UCSD-AML1 (cell line): ENCODE measurements around the gene FEN1.

Source experiments
- DNase-seq: peaks from one replicate; lab custom pipeline; 2025; ENCODE audit not compliant: unreplicated experiment; lab: John Stamatoyannopoulos, UW

The FEN1 gene

GRCh38 chr11:61775106-61775505, 17.6 kb upstream of the FEN1 start:
- no peak for DNase-seq

DNA sequence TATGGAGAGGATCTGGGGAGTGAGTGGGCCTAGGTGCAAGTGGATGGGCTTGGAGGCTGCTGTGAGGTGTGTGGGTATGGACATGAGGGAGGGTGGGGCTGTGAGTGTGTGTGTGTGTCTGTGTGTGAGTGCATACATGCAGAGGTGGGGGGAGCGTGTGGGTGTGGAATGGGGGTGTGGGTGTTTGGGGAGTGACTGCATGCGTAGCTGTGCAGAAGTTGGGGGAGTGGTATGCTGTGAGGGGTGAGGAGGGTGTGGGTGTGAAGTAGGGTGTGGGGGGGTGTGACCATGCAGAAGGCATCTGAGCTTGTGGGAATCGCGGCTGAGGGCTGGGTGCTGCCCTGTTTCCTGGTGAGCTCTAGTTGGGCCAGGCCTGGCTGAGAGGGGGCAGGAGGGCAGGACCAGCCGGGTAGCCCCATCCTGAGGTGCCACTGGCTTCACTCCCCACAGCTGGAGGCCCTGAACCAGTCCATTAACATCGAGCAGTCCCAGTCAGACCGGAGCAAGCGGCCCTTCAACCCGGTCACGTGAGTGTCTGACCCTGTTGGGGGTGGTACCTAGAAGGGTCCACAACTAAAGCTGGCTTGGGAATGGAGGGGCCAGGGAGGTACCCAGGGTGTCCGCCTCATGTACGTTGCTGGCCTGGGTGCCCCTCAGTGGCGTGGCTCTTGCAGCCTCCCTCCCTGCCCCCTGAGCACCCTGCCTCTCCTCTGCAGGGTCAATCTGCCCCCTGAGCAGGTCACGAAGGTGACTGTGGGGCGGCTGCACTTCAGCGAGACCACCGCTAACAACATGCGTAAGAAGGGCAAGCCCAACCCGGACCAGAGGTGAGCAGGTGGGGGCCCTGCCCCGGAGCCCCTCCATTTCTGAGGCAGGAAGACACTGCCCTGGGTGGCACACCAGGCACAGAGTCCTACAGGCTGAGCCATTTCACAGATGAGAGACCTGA, 16.8 kb upstream of the FEN1 start:
- DNase-seq = peak; percentile 34

GRCh38 chr11:61776561-61777075, 16.1 kb upstream of the FEN1 start:
- DNase-seq = peak; percentile 76

DNA sequence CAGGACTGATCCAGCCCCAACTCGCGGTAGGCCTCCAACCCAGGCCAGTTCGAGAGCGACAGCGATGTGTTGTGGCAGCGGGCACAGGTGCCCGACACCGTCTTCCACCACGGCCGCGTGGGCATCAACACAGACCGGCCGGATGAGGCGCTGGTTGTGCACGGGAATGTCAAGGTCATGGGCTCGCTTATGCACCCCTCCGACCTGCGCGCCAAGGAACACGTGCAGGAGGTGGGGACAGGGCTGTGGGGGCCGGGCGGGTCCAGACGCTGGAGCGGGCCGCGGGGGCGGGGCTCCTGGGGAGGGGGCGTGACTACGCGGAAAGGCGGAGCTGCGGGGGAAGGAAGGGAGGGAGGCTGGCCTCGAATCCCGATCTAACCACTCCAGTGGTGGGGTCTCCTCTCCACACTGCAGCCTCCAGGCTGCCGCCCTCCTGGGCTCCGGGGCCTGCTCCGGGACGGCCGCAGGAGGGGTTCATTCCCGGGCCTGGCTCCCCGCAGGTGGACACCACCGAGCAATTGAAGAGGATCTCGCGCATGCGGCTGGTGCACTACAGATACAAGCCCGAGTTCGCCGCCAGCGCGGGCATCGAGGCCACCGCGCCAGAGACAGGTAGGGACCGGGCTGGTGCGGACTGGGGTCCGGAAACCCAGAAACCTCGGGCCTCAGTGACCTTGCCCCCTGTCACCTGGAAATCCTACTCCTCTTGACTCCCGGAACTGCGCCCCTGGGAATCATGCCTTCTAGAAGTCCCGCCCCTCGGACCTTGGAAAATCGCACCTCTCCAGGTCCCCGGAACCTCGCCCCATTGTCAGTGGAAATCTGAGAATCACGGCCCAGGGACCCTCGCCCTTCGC, 15.2 kb upstream of the FEN1 start:
- DNase-seq = no peak

- no peak for DNase-seq
Observed at GRCh38 chr11:61778357-61778886, 14.3 kb upstream of the FEN1 start.

DNA sequence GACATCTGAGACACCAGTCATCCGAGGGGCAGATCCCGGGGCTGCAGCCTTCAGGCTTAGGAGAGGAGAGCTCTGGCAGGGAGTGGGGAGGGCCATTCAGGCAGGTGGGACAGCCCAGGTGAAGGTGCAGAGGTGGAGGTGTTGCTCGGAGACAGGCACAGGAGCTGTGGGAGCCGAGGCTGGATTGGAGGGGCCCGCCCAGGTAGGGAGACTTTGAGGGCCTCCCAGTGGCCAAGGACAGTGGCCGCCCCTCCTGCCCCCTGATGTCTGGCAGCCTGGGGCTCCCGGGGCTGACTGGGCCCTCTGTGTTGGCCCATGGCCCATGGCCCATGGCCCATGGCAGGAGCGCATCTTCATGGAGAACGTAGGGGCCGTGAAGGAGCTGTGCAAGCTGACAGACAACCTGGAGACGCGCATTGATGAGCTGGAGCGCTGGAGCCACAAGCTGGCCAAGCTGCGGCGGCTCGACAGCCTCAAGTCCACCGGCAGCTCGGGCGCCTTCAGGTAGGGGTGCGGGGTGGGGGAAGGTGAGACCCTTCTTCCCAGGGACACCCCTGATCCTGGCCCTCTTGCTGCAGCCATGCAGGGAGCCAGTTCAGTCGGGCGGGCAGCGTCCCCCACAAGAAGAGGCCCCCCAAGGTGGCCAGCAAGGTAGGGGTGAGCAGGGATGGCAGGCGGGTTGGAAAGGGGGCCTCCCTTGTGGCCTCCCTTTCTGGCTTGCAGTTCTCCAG, 13.6 kb upstream of the FEN1 start:
- no peak for DNase-seq

GRCh38 chr11:61779666-61780525, 12.8 kb upstream of the FEN1 start:
- DNase-seq = no peak

- DNase-seq = no peak
Observed at GRCh38 chr11:61780581-61781162, 12.0 kb upstream of the FEN1 start.

GRCh38 chr11:61781585-61781984, 11.1 kb upstream of the FEN1 start:
- DNase-seq = no peak

DNA sequence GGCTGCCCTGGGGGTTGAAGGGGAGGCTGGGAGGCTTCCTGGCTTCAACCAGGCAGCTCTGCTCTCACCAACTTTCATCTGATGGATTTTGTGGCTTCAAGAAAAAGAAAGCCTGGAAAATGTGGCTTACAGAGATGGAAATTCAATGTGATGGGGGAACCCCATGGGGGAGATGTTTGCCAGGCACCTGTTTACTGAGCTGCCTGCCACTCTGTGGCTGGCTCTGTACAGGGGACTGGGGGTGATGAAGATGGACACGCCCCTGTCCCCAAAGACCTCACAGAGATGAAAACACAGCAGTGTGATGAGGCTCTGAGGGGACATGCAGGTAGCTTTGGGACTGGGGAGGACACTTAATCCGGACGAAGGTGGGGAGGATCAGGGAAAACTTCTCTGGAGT, 10.4 kb upstream of the FEN1 start:
- no peak for DNase-seq

DNA sequence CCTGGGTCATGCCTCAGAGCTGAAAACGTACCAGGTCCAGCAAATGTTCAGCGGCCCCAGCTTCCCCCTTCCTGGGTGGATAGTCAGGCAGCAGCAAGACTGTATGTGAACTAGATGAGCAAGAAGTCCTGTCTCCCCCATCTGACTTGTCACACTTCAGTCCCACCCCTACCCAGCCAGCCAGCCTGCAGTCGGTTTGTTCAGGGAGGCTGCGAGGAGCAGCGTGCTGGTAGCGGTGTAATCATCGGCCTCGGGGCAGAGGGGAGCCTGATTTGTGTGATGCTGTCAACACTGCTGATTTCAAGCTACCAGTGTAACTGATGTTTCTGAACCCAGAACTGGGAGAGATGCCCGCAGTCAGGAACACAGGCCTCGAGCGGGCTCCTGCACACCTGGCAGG, 9.9 kb upstream of the FEN1 start:
- DNase-seq = no peak

GRCh38 chr11:61783717-61784505, 8.8 kb upstream of the FEN1 start:
- DNase-seq = no peak

GRCh38 chr11:61784506-61784805, 8.3 kb upstream of the FEN1 start:
- DNase-seq = no peak

GRCh38 chr11:61785837-61786402, 6.8 kb upstream of the FEN1 start:
- DNase-seq = no peak

- peak; percentile 60 for DNase-seq
Observed at GRCh38 chr11:61787928-61788491, 4.7 kb upstream of the FEN1 start.

DNA sequence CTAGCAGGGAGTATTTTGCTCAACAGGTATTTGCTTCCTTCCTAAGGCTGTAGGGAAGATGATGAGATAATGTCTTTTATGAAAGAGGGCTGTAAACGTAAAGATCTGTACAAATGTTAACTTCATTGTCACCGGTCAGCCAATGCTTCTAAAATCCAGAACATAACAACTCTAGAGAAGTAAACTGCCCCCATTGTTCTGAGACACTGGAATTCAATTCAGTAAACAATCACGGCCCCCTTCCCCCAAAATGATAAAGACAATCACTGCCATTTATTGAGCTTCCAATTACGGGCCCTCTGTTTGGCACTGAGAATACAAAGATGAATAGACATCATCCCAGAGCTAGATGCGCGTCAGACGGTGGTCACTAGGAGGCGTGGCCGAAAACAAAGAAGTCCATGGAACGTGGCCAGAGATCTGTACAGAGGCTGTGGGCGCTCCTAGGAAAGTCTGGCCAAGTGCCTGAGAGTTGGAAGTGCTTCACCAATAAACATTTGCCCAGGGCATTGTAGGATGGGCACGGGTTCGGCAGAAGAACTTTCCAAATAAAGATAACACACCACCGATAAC, 888 bp upstream of the FEN1 start:
- DNase-seq = peak; percentile 54

DNA sequence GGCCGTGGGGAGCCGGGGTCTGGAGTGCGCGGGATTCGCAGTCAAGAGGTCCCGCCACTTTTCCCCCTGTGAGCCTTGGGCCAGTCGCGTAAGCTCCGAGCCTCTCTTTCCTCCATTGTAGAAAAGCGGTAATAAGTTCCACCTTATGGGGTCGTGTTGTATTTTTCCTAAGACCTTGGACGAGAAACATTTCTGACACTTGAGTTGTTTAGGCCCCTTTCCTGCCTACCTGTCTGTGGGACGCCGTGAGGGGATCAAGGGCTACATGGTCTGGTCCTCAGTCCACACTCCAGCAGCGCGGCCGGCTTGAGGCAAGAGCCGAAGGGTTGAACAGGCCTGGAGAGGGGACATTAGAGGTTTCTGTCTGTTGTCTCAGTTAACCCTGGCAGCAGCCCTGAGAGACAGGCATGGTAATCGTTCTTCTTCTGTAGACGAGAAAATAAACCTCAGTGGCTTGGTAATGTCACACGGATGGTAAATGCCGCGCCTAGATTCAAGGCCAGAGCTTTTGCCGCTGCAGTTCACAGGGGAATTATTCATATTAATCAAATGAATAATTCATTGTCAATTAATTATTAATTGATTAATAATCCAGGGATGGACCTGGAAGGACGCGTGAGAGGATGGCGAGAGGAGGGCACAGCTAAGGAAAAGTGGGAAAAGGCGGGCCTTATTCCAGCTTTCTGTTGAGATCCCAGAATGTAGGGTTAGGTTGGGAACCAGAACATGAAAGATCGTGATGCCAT, 545 bp downstream of the FEN1 start:
- DNase-seq = no peak
